Breast epithelium (tissue), 4 donors: Measurements from ENCODE around the gene DDX10. TPM values are rescaled to one million over a fixed set of nuclear protein-coding genes. Genes with fewer than 3 reads are reported as not detected.

ENCODE experiments used
- DNase-seq, 2 donors: peaks; one replicate each; pipeline ENCODE4 v3.0.0-alpha.2; 2019; ENCODE audit warnings: low spot score in 2 of 2
- H3K27ac ChIP-seq, 2 donors: fragments of 200-600 bp; sonication (generic) in 1 of 2; one replicate each; pipeline ENCODE4 v1.5.1; 2016 to 2019; ENCODE audit warnings: mild to moderate bottlenecking in 1 of 2
- H3K27me3 ChIP-seq, 2 donors: fragments of 200-600 bp; sonication (generic) in 1 of 2; one replicate each; pipeline versions ENCODE4 v1.5.1 to v1.6.0; 2017 to 2019; ENCODE audit warnings: control low read depth in 1 of 2, mild to moderate bottlenecking in 1 of 2
- H3K36me3 ChIP-seq: fragments of 200-600 bp; one replicate; pipeline ENCODE4 v1.5.1; 2019
- H3K4me1 ChIP-seq, 2 donors: fragments of 200-600 bp; sonication (generic); one replicate each; pipeline ENCODE4 v1.5.1; 2016 to 2019; ENCODE audit warnings: control low read depth in 1 of 2
- H3K4me3 ChIP-seq, 3 donors: fragments of 200-600 bp; sonication (generic); 1 replicate in 2 of 3; 2 replicates in 1 of 3; pipeline ENCODE4 v1.5.1; 2016 to 2019; ENCODE audit warnings: mild to moderate bottlenecking in 3 of 3, moderate library complexity in 2 of 3
- H3K9me3 ChIP-seq, 2 donors: fragments of 200-600 bp; sonication (generic) in 1 of 2; one replicate each; pipeline ENCODE4 v1.5.1; 2016 to 2019; ENCODE audit warnings: control low read depth in 1 of 2
- POLR2A ChIP-seq: fragments of 450-650 bp; IDR thresholded peaks from one replicate; pipeline ENCODE4 v1.6.1; 2016; ENCODE audit warnings: antibody characterized with exemption, mild to moderate bottlenecking, moderate library complexity
- POLR2AphosphoS5 ChIP-seq, 3 donors: sonication (generic); formaldehyde crosslinking; IDR thresholded peaks; one replicate each; pipeline ENCODE4 v1.6.1; 2017; ENCODE audit warnings: antibody characterized with exemption in 3 of 3
- intact Hi-C: fragments of 100-400 bp; cut with DNase I; formaldehyde crosslinking; loops from one replicate; pipeline ENCODE4 v1.15.1; 2023; ENCODE audit warnings: low total_unique reads
- total RNA-seq, 3 donors: library from RNA; depleted of rRNA; stranded (reverse); fragments of >200 nt; gene quantifications; one replicate each; pipeline ENCODE4 v1.1.0, GENCODE V29; 2016
- TF ChIP-seq, protein P1 (sequence below), 3 donors: fragments of 450-650 bp; IDR thresholded peaks; one replicate each; pipeline ENCODE4 v1.5.1; 2016 to 2017; ENCODE audit warnings: antibody characterized with exemption in 3 of 3, mild to moderate bottlenecking in 3 of 3, moderate library complexity in 3 of 3

DDX10 gene
- total RNA-seq, 3 donors from 2014 or later = 17.3 to 41.9 (median 29.5) TPM

DNA sequence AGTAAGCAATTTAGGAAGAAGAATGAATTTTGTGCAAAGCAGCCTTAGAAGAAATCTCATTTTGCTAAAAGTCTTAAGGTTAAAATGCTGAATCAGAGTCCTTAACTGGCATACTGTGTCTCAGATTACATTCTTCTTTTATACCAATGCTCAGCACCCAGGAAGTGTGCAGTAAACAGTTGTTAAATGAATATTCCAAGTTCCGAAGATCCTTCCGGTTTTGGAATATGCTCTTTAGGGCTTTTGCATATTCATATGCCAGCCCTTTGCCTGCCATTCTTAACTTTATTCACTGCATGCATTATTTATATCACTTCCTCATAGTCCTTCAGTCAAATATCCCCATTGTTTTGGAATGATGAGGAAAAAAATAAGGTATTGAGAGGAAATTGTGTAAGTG is 242.0 kb downstream of the DDX10 start:
- Histone ChIP-seq H3K4me3 (no peak overlapping the region), H3K9me3 (no peaks in the 10 kb centered on the region), H3K36me3 (no peaks in the 10 kb centered on the region), H3K4me1 (no peaks in the 10 kb centered on the region), H3K27me3 (no peaks in the 10 kb centered on the region), H3K27ac (peak overlapping the region in 1 of 2 donors; percentile 49)
- DNase-seq = no peak
- intact Hi-C loops = no loop called here
- TF ChIP-seq, protein P1, sequence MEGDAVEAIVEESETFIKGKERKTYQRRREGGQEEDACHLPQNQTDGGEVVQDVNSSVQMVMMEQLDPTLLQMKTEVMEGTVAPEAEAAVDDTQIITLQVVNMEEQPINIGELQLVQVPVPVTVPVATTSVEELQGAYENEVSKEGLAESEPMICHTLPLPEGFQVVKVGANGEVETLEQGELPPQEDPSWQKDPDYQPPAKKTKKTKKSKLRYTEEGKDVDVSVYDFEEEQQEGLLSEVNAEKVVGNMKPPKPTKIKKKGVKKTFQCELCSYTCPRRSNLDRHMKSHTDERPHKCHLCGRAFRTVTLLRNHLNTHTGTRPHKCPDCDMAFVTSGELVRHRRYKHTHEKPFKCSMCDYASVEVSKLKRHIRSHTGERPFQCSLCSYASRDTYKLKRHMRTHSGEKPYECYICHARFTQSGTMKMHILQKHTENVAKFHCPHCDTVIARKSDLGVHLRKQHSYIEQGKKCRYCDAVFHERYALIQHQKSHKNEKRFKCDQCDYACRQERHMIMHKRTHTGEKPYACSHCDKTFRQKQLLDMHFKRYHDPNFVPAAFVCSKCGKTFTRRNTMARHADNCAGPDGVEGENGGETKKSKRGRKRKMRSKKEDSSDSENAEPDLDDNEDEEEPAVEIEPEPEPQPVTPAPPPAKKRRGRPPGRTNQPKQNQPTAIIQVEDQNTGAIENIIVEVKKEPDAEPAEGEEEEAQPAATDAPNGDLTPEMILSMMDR (IDR thresholded peaks at IDR 0.05) = no peak
- TF ChIP-seq POLR2A = no peak
- no peak for TF ChIP-seq POLR2AphosphoS5 (IDR thresholded peaks at IDR 0.05)

DNA sequence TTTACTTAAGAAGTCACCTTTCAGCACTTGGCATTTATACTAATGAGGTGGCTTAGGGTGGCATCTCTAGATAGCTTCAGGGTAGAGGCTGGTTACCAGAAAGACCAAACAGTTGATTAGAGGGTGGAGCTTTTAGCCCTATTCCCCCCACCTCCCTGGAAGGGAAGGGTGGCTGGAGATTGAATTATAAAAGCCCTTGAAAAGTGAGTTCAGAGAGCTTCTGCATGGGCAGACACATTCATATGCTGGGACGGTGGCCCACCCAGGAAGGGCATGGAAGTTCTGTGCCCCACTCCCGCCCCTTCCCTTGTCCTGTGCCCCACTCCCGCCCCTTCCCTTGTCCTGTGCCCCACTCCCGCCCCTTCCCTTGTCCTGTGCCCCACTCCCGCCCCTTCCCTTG is 244.2 kb downstream of the DDX10 start:
- H3K4me3 ChIP-seq = no peak overlapping the region
- H3K9me3 ChIP-seq = no peaks in the 10 kb centered on the region
- H3K27ac ChIP-seq = no peak overlapping the region
- no peak for DNase-seq
- H3K27me3 ChIP-seq = no peaks in the 10 kb centered on the region
- H3K36me3 ChIP-seq = no peaks in the 10 kb centered on the region
- no peak for TF ChIP-seq POLR2AphosphoS5 (IDR thresholded peaks at IDR 0.05)
- TF ChIP-seq POLR2A = no peak
- TF ChIP-seq, protein P1 (IDR thresholded peaks at IDR 0.05) = no peak
- intact Hi-C loops = no loop called here
- H3K4me1 ChIP-seq = no peaks in the 10 kb centered on the region

DNA sequence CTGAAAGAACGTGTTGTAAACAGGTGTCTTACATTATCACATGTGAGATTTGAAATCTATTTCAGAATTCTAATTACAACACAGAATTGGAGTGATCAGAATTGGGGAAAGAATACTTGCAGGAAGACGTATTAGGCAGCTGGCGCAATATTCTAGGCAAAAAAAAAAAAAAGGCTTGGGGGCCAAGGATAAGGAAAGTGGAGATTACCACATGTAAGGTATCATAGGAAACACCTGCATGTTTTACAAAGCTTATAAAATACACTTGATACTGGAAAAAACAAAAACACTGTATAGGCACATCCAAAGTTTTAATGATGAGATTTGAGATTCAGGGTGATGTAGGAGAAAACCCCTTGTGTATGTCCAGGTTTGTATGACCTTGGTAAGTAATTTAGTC is 245.1 kb downstream of the DDX10 start:
- no peaks in the 10 kb centered on the region for H3K27me3 ChIP-seq
- DNase-seq = no peak
- intact Hi-C loops = no loop called here
- TF ChIP-seq POLR2AphosphoS5 (IDR thresholded peaks at IDR 0.05) = no peak
- no peak for TF ChIP-seq POLR2A
- TF ChIP-seq, protein P1 (IDR thresholded peaks at IDR 0.05) = no peak
- H3K27ac ChIP-seq = no peak overlapping the region
- H3K4me3 ChIP-seq = no peak overlapping the region
- no peaks in the 10 kb centered on the region for H3K9me3 ChIP-seq
- no peaks in the 10 kb centered on the region for H3K36me3 ChIP-seq
- H3K4me1 ChIP-seq = no peaks in the 10 kb centered on the region

DNA sequence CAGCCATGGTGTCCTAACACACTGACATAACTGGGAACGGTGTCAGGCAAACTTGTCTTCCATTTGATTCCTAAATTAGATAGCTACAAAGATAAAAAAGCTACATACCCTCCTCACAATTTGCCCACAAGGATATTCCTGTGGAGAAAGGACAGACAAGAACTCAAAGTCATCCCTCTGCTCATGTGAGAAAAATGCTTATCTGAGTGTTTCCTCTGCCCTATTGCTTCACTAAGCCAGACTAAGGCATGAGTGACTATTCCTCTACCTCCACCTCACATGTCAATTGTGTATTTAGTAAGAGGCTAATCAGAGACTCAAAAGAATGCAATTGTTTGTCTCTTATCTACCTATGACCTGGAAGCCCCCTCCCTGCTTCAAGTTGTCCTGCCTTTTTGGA is 247.7 kb downstream of the DDX10 start:
- DNase-seq = no peak
- H3K27me3 ChIP-seq = no peaks in the 10 kb centered on the region
- H3K4me1 ChIP-seq = no peaks in the 10 kb centered on the region
- no peaks in the 10 kb centered on the region for H3K36me3 ChIP-seq
- intact Hi-C loops = no loop called here
- no peak overlapping the region for H3K4me3 ChIP-seq
- no peak overlapping the region for H3K27ac ChIP-seq
- H3K9me3 ChIP-seq = no peaks in the 10 kb centered on the region
- TF ChIP-seq POLR2AphosphoS5 (IDR thresholded peaks at IDR 0.05) (no peak), POLR2A (no peak)
- TF ChIP-seq, protein P1 (IDR thresholded peaks at IDR 0.05) = no peak

DNA sequence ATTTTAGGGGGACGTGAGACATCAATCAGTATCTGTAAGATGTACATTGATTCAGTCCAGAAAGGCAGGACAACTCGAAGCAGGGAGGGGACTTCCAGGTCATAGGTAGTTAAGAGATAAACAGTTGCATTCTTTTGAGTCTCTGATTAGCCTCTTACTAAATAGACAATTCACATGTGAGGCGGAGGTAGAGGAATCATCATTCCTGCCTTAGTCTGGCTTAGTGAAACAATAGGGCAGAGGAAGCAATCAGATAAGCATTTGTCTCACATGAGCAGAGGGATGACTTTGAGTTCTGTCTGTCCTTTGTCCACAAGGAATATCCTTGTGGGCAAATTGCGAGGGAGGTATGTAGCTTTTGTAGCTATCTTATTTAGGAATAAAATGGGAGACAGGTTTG is 248.3 kb downstream of the DDX10 start:
- intact Hi-C loops = no loop called here
- no peaks in the 10 kb centered on the region for H3K27me3 ChIP-seq
- no peak overlapping the region for H3K4me3 ChIP-seq
- no peaks in the 10 kb centered on the region for H3K9me3 ChIP-seq
- no peaks in the 10 kb centered on the region for H3K36me3 ChIP-seq
- DNase-seq = no peak
- no peak overlapping the region for H3K27ac ChIP-seq
- no peaks in the 10 kb centered on the region for H3K4me1 ChIP-seq
- TF ChIP-seq, protein P1 (IDR thresholded peaks at IDR 0.05) = no peak
- no peak for TF ChIP-seq POLR2A
- no peak for TF ChIP-seq POLR2AphosphoS5 (IDR thresholded peaks at IDR 0.05)
